Neural crest cell (in vitro differentiated cells): ENCODE measurements around the gene EXD3. TPM values are rescaled to one million over a fixed set of nuclear protein-coding genes. Genes with fewer than 3 reads are reported as not detected.

Experiments
- DNase-seq: peaks from one replicate; pipeline ENCODE4 v3.0.0; 2021; ENCODE audit warnings: low read depth, mixed read lengths, low spot score
- H3K27ac Mint-ChIP-seq: one replicate; pipeline ENCODE4 v1.8.0; 2021; ENCODE audit warnings: mild to moderate bottlenecking, mixed read lengths; ENCODE audit not compliant: unreplicated experiment
- H3K27me3 Mint-ChIP-seq: 2 replicates; pipeline ENCODE4 v1.8.0; 2021; ENCODE audit warnings: low read depth, mild to moderate bottlenecking, mixed read lengths
- H3K36me3 Mint-ChIP-seq: 2 replicates; pipeline ENCODE4 v1.8.0; 2021; ENCODE audit warnings: low read depth, mild to moderate bottlenecking, mixed read lengths
- H3K4me1 Mint-ChIP-seq: 2 replicates; pipeline ENCODE4 v1.8.0; 2021; ENCODE audit warnings: mixed read lengths
- H3K4me3 Mint-ChIP-seq: one replicate; pipeline ENCODE4 v1.8.0; 2021; ENCODE audit warnings: mild to moderate bottlenecking, mixed read lengths
- H3K9me3 Mint-ChIP-seq: 2 replicates; pipeline ENCODE4 v1.8.0; 2021; ENCODE audit warnings: mixed read lengths
- total RNA-seq: library from RNA; stranded (reverse); gene quantifications from 2 replicates; pipeline ENCODE4 v1.2.1, GENCODE V29; 2021
- TF ChIP-seq, protein P1 (sequence below): fragments of 200-600 bp; sonication (generic); conservative IDR thresholded peaks from 2 replicates; pipeline ENCODE4 v1.5.0; 2021; ENCODE audit warnings: antibody characterized with exemption, mild to moderate bottlenecking

Gene EXD3
- total RNA-seq, 1 donor from 2014 or later = 15.1 TPM

DNA sequence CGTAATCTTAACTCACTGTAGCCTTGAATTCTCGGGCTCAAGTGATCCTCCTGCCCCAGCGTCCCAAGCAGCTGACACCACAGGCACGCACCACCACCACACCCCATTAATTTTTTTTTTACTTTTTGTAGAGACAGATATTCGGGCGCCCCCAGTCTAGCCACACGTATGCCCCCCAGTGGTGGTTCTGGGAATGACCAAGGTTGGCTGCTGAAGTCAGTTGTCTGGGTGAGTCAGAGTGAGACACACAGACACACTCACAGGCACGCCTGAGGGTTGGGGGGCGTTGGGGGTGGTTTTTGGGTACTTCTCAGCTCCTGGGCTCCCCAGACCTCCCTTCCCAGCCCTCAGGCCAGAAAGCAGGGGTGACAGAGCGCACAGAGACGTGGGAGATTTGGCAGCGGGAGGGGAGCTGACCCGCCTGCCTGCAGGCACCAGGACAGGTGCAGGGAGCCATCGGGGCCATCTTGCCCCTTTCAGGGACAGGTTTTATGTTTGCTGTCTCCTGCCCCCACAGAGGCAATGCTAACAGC lies 22.4 kb upstream of the EXD3 start:
- no peaks in the 10 kb centered on the region for H3K9me3 Mint-ChIP-seq
- TF ChIP-seq, protein P1, sequence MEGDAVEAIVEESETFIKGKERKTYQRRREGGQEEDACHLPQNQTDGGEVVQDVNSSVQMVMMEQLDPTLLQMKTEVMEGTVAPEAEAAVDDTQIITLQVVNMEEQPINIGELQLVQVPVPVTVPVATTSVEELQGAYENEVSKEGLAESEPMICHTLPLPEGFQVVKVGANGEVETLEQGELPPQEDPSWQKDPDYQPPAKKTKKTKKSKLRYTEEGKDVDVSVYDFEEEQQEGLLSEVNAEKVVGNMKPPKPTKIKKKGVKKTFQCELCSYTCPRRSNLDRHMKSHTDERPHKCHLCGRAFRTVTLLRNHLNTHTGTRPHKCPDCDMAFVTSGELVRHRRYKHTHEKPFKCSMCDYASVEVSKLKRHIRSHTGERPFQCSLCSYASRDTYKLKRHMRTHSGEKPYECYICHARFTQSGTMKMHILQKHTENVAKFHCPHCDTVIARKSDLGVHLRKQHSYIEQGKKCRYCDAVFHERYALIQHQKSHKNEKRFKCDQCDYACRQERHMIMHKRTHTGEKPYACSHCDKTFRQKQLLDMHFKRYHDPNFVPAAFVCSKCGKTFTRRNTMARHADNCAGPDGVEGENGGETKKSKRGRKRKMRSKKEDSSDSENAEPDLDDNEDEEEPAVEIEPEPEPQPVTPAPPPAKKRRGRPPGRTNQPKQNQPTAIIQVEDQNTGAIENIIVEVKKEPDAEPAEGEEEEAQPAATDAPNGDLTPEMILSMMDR = peak; percentile 81
- H3K4me1 Mint-ChIP-seq = peaks cover 17% of the 10 kb centered on the region
- peak; percentile 84 for DNase-seq
- no peak overlapping the region for H3K27ac Mint-ChIP-seq
- H3K4me3 Mint-ChIP-seq = no peak overlapping the region
- H3K27me3 Mint-ChIP-seq = peaks cover 23% of the 10 kb centered on the region
- no peaks in the 10 kb centered on the region for H3K36me3 Mint-ChIP-seq

DNA sequence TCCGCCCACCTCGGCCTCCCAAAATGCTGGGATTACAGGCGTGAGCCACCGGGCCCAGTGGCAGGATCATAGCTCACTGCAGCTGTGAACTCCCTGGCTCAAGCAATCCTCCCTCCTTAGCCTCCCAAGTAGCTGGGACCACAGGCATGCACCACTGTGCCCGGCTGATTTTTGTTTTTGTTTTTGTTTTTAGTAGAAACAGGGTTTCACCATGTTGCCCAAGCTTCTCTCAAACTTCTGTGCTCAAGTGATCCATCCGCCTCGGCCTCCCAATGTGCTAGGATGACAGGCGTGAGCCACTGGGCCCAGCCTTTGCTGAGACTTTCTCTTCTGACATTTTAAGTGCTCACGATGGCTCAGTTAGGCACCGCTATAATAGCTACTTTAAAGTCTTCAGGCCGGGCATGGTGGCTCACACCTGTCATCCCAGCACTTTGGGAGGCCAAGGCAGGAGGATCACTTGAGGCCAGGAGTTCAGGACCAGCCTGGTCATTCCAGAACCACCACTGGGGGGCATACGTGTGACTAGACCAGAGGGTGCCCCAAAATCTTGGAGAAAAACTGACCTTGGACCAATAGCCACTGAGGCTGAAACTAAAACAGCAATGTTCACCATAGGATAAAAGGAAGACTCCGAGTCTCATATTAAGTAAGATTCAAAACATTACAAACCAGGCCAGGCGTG lies 21.3 kb upstream of the EXD3 start:
- TF ChIP-seq, protein P1 = no peak
- DNase-seq = no peak
- no peaks in the 10 kb centered on the region for H3K36me3 Mint-ChIP-seq
- H3K4me3 Mint-ChIP-seq = no peak overlapping the region
- H3K4me1 Mint-ChIP-seq = peaks cover 17% of the 10 kb centered on the region
- H3K9me3 Mint-ChIP-seq = no peaks in the 10 kb centered on the region
- H3K27ac Mint-ChIP-seq = no peak overlapping the region
- peaks cover 25% of the 10 kb centered on the region for H3K27me3 Mint-ChIP-seq

DNA sequence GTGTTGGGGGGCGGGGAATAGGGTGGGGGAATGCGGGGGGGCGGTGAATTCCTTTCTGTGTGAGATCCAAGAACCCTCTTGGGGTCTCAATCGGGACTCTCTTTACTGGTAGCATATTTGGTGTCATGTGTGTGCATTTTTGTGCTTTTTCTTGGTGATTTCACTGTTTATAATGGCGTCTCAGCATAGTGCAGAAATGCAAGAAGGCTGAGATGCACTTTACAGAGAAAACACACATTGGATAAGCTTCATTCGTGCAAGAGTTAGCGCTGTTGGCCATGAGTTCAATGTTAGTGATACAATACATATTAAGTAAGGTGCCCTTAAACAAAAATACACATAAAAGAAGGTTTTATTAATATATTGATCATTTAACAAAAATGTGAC lies 19.0 kb upstream of the EXD3 start:
- no peak for DNase-seq
- Mint-ChIP-seq H3K4me3 (peak overlapping the region; percentile 66), H3K27me3 (peaks cover 25% of the 10 kb centered on the region), H3K36me3 (no peaks in the 10 kb centered on the region), H3K4me1 (peaks cover 13% of the 10 kb centered on the region), H3K9me3 (no peaks in the 10 kb centered on the region), H3K27ac (no peak overlapping the region)
- TF ChIP-seq, protein P1 = no peak

DNA sequence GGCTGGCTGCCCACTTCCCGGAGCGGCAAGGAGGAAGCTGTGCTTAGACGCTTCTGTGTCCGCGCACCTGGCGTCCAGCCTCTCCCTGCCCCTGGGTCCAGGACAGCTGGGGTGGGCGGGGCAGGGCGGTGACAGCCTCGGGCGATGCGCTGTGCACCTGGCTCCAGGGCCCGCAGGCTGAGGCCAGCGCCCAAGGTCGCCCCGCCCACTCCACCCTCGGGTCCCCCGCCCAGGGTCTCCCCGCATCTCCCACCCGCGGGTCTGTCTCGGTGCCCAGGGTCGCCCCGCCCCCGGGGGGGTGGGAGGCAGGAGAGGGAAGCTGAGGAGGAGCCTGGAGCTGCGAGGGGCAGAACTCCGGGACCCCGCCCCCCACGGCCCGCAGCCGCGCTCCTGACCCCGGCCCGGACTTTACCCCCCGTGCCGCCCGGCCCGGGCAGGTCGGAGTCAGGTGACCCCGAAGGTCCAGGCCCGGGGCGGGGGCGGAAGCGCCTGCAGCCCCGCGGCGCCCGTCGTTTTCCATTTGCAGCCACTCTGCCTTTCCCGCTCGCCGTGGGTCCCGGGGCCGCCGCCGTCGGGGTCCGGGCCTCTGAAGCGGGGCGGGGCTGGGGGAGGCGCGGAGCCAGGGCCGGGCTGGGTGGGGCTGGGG lies 18.4 kb upstream of the EXD3 start, which contains the start of gene ENTPD8:
ENTPD8 (minus strand) TSS at position 69 of the 646 bp plus-strand sequence. CDS start 3,072 bp downstream, outside the sequence.
- peaks cover 12% of the 10 kb centered on the region for H3K4me1 Mint-ChIP-seq
- H3K9me3 Mint-ChIP-seq = no peaks in the 10 kb centered on the region
- no peak within 1 kb of the TSS for H3K27ac Mint-ChIP-seq
- peak within 1 kb of the TSS; percentile 66 for H3K4me3 Mint-ChIP-seq
- TF ChIP-seq, protein P1 = no peak
- peaks cover 25% of the 10 kb centered on the region for H3K27me3 Mint-ChIP-seq
- no peak for DNase-seq
- no peaks in the 10 kb centered on the region for H3K36me3 Mint-ChIP-seq

DNA sequence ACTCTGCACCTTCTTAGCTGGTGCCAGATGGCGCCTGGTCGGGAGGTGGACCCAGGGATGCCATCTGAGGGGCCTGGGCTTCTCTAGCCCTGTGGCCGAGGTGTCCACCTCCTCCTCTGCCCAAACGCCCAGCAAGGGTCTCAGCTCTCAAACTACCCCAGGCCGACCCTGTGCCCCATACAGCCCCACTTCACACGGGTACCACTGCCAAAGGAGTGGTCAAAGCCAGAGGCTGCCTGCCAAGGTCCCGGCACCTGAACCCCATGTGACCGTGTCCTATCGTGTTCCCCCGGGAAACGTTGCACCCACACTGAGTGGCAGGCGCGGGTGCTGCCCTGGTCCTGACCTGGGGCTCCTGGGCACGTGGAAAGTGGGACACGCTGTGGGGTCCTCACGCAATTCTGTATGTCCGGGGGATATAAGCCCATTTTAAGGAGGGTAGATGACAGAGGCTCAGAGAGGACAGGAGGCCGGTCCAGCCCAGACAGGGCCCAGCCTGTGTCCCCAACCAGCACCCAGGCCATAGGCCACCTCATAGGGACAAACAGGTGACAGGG lies 16.3 kb upstream of the EXD3 start:
- H3K9me3 Mint-ChIP-seq = no peaks in the 10 kb centered on the region
- DNase-seq = no peak
- H3K27ac Mint-ChIP-seq = no peak overlapping the region
- TF ChIP-seq, protein P1 = no peak
- peaks cover 4% of the 10 kb centered on the region for H3K4me1 Mint-ChIP-seq
- H3K27me3 Mint-ChIP-seq = peaks cover 20% of the 10 kb centered on the region
- no peaks in the 10 kb centered on the region for H3K36me3 Mint-ChIP-seq
- no peak overlapping the region for H3K4me3 Mint-ChIP-seq
